ENCODE results near the gene CEL.
"Not testable (repeated sequence)": the region's sequence is repeated elsewhere in the genome, so short reads cannot be mapped to it uniquely, and the experiment has no call there.

The CEL gene

DNA sequence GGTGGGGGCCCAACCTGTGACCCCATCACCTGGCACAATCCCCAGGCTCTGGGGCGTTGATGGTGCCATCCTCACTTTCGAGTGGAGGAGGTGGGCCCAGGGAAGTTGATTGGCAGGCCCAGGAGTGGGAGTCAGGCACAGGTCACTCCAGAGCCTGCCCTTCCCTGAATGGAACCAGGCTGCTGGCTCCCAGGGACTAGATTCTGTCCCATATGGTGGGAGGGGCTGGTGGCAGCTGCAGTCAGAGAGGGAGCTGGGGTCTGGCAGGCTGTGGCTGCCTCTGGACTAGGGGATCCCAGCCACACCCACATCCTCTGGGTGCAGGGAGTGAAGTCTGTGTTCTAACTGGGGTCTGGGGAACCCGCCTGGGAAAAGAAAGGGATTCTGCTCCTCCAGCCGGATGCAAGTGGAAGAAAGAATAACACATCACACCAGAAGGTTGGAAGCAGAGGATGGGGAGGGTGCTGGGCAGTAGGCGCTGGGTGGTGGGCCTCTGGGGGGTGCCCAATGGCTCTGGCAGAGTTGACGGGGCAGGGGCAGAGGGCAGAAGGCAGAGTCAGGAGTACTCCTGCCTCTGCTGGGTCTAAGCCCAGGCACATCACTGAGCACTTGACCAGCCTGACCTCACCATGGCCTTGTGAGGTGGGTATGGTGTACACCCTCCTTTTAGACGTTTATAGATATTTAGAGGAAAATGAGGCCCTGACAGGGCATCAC is 25.8 kb downstream of the CEL start:
- no peak for DNase-seq

- no peak for DNase-seq
These were observed 26.5 kb downstream of the CEL start for GRCh38 chr9:133088146-133088750.

- no peak for DNase-seq
These were observed 27.0 kb downstream of the CEL start for GRCh38 chr9:133088756-133089155.

GRCh38 chr9:133089271-133089671 is 27.5 kb downstream of the CEL start:
- no peak for DNase-seq

- no peak for DNase-seq
These were observed 28.4 kb downstream of the CEL start for GRCh38 chr9:133090187-133090586.

GRCh38 chr9:133090752-133091385 is 29.1 kb downstream of the CEL start:
- DNase-seq, result no peak

GRCh38 chr9:133094351-133094750 is 32.6 kb downstream of the CEL start:
- DNase-seq, result not testable (repeated sequence)

DNA sequence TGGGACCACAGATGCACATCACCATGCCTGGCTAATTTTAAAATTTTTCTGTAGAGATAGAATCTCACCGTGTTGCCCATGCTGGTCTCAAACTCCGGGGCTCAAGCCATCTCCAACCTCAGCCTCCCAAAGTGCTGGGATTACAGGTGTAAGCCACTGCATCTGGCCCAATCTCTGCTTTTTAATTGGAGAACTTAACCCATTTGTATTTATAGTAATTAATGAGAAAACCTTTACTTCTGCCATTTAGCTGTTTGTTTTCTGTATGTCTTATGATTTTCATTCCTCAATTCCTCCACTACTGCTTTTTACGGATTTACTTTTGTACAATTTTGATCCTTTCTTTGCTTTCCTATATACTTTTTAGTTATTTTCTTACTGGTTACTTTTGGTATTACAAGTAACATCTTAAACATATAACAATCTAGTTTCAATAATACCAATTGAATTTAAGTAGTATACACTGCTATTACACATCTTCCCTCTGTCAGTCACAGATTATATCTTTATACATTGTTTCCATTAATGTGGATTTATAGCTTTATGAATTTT is 33.1 kb downstream of the CEL start:
- DNase-seq, result no peak

DNA sequence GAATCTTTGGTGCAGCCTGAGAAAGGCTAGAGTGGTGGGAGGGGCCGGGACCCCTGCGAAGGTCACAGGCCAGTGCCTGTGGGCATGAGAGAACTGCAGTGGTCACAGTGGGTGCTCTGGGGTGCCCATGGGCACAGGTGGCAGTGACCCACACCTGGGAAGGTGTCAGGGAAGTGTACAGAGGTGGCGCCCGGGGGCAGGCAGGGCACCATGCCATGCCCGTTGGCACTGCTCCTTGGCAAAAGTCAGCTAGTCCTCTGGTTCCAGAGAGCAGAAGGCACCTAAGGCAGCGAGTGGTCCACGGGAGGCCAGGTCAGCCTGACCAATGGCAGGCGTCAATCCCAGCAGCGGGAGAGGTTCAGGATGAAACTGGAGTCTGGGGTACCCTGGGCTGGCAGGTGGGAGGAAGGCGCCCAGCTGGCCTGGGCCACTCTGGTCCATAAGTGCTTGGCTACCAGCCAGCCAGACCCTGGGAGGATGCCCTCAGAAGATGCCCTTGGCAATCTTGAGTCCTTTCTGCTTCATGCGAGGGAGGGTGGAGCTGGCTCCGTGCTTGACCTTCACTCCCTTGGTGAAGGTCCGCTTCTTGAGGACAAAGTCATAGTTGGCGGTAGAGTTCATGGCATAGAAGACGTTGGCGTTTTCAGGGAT is 36.4 kb downstream of the CEL start:
- no peak for DNase-seq

GRCh38 chr9:133098871-133099270 is 37.1 kb downstream of the CEL start:
- DNase-seq, result no peak

DNA sequence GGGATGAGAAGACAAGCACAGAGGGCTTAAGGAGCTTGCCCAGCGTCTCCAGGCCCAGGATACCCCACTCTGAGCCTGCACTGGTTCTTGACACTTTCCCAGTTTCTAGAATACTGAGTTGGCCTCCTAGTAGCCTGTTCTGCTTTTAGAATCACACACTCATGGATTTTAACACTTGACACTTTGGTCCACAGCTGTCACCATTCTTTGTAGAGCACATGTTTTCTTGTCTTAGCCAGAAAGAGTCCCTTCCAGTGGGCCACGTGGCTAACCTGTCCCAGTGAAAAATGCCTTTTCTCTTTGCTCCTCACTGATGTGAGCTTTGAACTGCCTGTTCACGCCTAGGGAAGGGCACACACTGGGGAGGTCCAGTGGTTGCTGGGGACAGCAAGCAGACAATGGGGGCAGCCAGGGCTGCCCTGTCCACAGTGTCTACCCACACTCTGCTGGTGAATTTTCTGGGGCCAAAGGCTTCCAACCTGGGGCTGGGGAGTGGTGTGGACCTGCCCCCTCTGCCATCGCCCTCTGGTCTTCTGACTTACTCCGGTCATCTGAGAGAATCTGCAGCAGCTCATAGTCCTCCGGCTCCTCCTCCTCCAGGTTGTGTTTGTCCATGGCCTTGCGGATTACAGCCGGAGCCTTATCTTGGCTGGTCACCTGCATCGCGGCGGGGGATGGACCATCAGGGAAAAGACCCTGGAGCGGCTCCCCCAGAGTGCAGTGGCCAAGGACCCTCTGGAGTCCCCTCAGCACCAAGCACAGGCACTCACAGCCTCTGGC is 38.1 kb downstream of the CEL start:
- DNase-seq, result no peak

DNA sequence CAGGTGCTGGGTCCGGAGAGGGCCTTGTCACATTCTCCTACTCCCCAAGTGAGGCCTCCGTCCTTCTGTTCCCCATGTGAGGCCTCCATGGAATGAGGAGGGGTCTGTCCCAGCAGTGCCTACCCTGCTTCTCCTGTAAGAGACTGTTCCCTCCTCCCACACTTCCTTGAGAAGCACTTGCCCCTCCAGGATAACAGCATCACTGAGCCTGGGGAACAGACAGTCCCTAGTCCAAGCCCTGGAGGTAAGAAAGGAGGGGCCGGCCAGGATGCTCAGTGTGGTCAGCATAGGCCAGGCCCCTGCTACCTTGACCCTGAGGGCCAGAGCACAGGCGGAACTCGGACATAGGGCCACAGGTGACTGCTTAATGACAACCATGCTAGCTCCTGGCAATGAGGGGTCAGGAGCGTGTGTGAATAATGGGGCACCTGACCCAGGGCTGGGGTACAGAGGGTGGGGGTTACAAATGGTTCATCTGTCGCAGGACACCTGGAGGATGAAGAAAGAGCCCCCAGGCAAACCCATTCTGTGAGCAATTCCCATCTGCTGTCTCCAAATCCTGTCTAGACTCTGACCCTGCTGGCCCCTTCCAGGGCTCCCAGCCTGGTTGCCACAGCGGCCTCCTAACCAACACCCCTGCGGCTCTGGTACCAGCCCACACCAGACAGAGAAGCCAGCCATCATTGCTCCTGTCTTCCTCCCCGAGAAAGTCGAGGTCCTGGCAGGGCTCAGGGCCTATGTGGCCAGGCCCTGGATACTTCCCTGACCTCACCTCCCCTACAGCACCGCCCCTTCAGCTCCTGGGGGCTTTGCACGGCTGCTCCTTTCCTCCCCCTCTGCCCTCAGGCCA is 39.0 kb downstream of the CEL start:
- DNase-seq, result no peak

- DNase-seq, result no peak
These were observed 39.8 kb downstream of the CEL start for GRCh38 chr9:133101356-133102189.

DNA sequence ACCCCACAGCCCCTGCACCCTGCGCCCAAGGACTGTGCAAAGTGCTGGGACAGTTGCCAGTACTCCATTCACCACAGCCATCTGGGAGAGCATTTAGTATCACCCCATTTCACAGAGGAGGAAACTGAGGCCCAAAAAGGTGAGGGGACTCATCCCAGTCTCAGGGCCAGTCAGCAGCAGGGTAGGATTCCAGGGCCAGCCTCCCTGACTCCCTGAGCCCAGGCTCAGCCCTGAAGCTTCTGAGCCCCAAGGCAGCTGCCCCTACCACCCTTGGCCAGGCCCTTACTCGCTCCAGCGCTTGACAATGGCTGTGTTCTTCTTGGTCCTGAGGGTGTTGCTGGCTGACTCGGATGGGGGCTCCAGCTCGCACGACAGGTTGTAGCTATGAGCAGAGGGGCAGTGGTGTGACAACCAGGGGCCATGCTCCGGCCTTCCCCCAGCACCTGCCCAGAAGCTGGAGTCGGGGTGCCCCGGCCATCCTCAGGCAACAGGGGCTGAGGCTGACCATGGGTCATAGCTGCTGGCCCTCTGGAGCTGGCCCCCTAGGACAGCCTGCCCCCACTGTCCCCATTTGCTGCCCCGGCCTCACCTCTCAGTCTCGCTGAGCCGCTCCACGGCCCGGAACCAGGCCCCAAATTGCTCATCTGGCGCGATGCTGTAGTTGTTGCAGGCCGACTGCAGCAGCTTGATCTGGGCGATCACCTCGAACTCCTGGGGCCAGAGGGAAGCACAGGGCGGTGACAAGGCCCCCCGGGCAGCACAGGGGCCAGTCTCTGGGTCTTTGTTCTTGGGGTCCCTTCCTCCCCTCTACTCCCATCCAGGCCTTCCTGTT is 40.6 kb downstream of the CEL start:
- no peak for DNase-seq

- peak; percentile 28 for DNase-seq
These were observed 41.6 kb downstream of the CEL start for GRCh38 chr9:133103183-133103986.

- no peak for DNase-seq
These were observed 42.3 kb downstream of the CEL start for GRCh38 chr9:133103987-133104505.

- DNase-seq, result no peak
These were observed 43.1 kb downstream of the CEL start for GRCh38 chr9:133104718-133105460.

DNA sequence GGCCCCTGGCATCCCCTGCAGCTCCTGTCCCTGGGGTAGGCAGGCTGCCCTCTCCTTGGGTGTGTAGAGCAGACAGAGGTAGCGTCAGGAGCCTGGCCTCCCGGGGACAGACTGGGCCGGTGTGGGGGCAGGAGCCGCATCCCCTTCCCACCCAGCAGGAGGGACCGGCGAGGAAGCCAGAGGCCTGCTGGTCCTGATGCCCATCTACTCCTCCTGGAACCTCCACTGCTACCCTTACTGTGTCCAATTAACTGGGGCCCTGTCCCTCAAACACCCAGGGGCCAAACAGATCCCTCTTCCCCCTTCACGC is 43.6 kb downstream of the CEL start:
- DNase-seq, result no peak
